Right lobe of liver (tissue), 6 donors: ENCODE data around the gene PTGDS. TPM values are rescaled to one million over a fixed set of nuclear protein-coding genes. Genes with fewer than 3 reads are reported as not detected.

Experiments used
- ATAC-seq, 4 donors: fragments of 200-7000 bp; cut with Tn5 transposase; one replicate each; pipeline ENCODE4 v1.9.1; 2020; ENCODE audit warnings: mild to moderate bottlenecking in 4 of 4, moderate library complexity in 4 of 4
- DNase-seq, 3 donors: peaks; one replicate each; pipeline ENCODE4 v3.0.0-alpha.2; 2020
- H3K27ac ChIP-seq, 3 donors: fragments of 200-600 bp; one replicate each; pipeline ENCODE4 v1.8.0; 2022
- H3K27me3 ChIP-seq, 2 donors: fragments of 200-600 bp; one replicate each; pipeline ENCODE4 v1.8.0; 2022
- H3K36me3 ChIP-seq, 4 donors: fragments of 200-600 bp; sonication (generic) in 1 of 4; one replicate each; pipeline versions ENCODE4 v1.5.1 to v1.8.0; 2017 to 2022; ENCODE audit warnings: control low read depth in 1 of 4
- H3K4me1 ChIP-seq, 4 donors: fragments of 200-600 bp; sonication (generic) in 1 of 4; one replicate each; pipeline versions ENCODE4 v1.5.1 to v1.8.0; 2017 to 2022; ENCODE audit warnings: control low read depth in 1 of 4
- H3K4me3 ChIP-seq, 3 donors: fragments of 200-600 bp; one replicate each; pipeline ENCODE4 v1.8.0; 2022
- H3K9me3 ChIP-seq, 4 donors: fragments of 200-600 bp; sonication (generic) in 1 of 4; one replicate each; pipeline versions ENCODE4 v1.5.1 to v1.8.0; 2017 to 2022; ENCODE audit warnings: control low read depth in 1 of 4
- POLR2A ChIP-seq: fragments of 450-650 bp; IDR thresholded peaks from one replicate; pipeline ENCODE4 v1.6.1; 2017; ENCODE audit warnings: antibody characterized with exemption, mild to moderate bottlenecking
- WGBS: methylation state at CpG from one replicate; pipeline ENCODE4 v1.1.6; 2018; ENCODE audit warnings: low coverage, low lambda C conversion rate; ENCODE audit not compliant: insufficient coverage; ENCODE audit errors: missing lambda C conversion rate; 5-methylcytosine and 5-hydroxymethylcytosine counted together
- intact Hi-C, 2 donors: fragments of 100-400 bp; cut with DNase I; formaldehyde crosslinking; loops; one replicate each; pipeline versions ENCODE4 v1.11.2 to v1.14.1; 2022
- total RNA-seq, 6 experiments: library from RNA; depleted of rRNA in 2 of 6; stranded (reverse); fragments of >200 nt in 2 of 6; fragmentation: NEBNext Ultra II Directional in 3 of 6; extraction: Animal tissue kit (Norgen Biotek cat#: 25700) in 3 of 6; gene quantifications; one replicate each; pipeline versions ENCODE4 v1.1.0 to v1.2.4, GENCODE V29; 2016 to 2023
- TF ChIP-seq, protein P1 (sequence below), 4 donors: fragments of 200-600 bp in 3 of 4; fragments of 450-650 bp in 1 of 4; IDR thresholded peaks; one replicate each; pipeline versions ENCODE4 v1.5.1 to v1.8.0; 2016 to 2022; ENCODE audit warnings: antibody characterized with exemption in 4 of 4, mild to moderate bottlenecking in 2 of 4
- donor health status: DM: no; HTN: yes; CAD: no.
- donor health status: DM: no; HTN: no; CAD: no.
- donor health status: DM: no; HTN: no; CAD: no.
- donor health status: DM: no; HTN: yes; CAD: no.
- donor health status: DM: no; HTN: yes; CAD: no.

PTGDS gene
- total RNA-seq, 6 experiments from 2014 or later, result 4.3 to 21.9 (median 6.0) TPM

DNA sequence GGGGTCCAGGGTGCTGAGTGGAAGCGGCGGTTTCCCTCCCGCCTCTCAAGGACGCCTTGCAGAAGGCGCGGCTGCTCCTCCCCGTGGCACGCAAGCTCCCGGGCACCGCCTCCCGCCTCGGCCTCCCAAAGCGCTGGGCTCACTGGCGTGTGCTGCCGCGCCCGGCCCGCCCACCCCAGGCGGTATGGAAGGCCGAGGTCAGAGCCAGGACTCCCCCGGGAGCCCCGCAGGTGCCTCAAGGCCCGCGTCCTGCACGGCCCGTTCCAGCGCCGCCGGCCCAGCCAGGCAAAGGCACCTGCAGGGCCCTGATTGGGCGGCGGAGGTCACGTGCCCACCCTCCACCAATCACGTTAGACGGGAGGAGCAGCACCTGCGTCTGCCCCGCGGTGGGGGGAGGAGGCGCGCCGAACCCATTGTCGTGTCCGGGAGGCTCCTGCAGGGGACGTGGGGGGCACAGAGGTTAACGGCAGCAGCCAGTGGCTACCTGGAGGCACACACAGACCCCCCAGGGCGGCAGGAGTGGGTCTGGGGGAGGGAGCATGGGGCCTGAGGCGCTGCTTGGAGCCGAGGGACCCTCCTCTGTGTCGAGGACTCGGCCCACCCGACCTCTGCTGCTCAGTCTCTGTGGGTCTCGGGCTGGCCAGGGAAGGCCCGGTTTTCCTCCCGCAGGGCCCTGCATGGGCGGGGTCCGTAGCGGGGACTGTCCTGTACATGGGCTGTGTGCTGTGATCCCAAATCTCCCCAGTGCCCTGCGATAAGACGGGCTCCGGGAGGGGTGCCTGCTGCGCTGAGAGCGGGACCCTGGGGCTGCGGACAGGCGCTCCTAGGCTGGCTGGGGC, 27.3 kb upstream of the PTGDS start:
- H3K36me3 ChIP-seq, result no peaks in the 10 kb centered on the region
- no peaks in the 10 kb centered on the region for H3K27me3 ChIP-seq
- DNase-seq, result peak; percentile 98 to 99 (median 99)
- H3K4me1 ChIP-seq, result peaks cover 0 to 22% (median 10%) of the 10 kb centered on the region in 4 donors
- H3K4me3 ChIP-seq, result peak overlapping the region; percentile 75 to 94 (median 78)
- ATAC-seq, result peak; percentile 67 to 83 (median 72)
- no peaks in the 10 kb centered on the region for H3K9me3 ChIP-seq
- intact Hi-C loops, result loop anchor here (5.0 to 10.0 kb wide), 3 partner anchors 65 to 85 kb away; partner anchors contain the start of genes FUT7 (in 2 of the 2) and TRAF2 (in 1 of the 2)
- WGBS, result no CpG with 5 or more reads among the region's 63 CpGs
- TF ChIP-seq POLR2A, result peak; percentile 89
- TF ChIP-seq, protein P1, sequence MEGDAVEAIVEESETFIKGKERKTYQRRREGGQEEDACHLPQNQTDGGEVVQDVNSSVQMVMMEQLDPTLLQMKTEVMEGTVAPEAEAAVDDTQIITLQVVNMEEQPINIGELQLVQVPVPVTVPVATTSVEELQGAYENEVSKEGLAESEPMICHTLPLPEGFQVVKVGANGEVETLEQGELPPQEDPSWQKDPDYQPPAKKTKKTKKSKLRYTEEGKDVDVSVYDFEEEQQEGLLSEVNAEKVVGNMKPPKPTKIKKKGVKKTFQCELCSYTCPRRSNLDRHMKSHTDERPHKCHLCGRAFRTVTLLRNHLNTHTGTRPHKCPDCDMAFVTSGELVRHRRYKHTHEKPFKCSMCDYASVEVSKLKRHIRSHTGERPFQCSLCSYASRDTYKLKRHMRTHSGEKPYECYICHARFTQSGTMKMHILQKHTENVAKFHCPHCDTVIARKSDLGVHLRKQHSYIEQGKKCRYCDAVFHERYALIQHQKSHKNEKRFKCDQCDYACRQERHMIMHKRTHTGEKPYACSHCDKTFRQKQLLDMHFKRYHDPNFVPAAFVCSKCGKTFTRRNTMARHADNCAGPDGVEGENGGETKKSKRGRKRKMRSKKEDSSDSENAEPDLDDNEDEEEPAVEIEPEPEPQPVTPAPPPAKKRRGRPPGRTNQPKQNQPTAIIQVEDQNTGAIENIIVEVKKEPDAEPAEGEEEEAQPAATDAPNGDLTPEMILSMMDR (IDR thresholded peaks at IDR 0.05), result peak in 1 of 4 donors; percentile 35
- H3K27ac ChIP-seq, result peak overlapping the region; percentile 86 to 98 (median 89)

DNA sequence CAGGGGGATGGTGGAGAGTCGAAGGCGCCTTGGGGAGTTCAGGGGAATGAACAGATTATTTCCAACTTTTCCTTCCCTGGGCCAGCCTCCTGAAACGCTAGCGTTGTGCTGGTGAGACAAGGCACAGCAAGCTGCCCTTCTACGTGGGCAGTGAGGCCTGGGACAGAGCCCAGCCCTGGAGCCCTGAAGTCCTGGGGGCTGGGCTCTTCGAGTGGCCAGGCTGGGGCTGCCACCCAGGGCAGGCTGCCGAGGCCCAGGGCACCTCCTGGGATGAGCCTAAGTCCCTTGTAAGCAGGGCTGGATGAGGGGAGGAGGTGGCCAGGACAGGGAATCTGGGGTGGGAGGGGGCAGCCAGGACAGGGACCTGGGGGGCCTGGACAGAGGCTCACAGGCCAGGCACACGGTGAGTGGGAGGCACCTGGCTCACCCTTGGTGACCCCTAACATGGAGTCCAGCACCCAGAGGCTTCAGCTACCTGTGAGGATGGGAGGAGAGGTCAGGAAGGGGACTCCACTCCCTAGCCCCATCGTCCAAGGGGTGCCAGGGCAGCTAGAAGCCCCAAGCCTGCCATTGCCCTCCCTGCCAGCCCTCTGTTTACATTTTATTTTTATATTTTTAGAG, 26.5 kb upstream of the PTGDS start:
- H3K27ac ChIP-seq, result peak overlapping the region; percentile 86 to 98 (median 88)
- peaks cover 0 to 22% (median 10%) of the 10 kb centered on the region in 4 donors for H3K4me1 ChIP-seq
- ATAC-seq, result peak in 3 of 4 donors; percentile 2 to 37 (median 4)

GRCh38 chr9:136951541-136952320, 25.6 kb upstream of the PTGDS start, which contains the start of gene LCN12:
Gene LCN12, plus strand, starts transcription at chr9:136952273. Its CDS starts 55 bp downstream, at chr9:136952328.
- H3K27ac ChIP-seq, result peak within 1 kb of the TSS in 2 of 3 donors; percentile 86 to 98
- H3K36me3 ChIP-seq, result no peaks in the 10 kb centered on the region
- WGBS, result 100% methylated on average over 4 of the region's 14 CpGs

More for the DNA sequence above, 26.5 kb upstream of the PTGDS start:
- Histone ChIP-seq H3K9me3 (no peaks in the 10 kb centered on the region), H3K4me3 (peak overlapping the region; percentile 75 to 94 (median 78)), H3K27me3 (no peaks in the 10 kb centered on the region), H3K36me3 (no peaks in the 10 kb centered on the region)
- TF ChIP-seq POLR2A, result no peak
- TF ChIP-seq, protein P1 (IDR thresholded peaks at IDR 0.05), result no peak
- WGBS, result 28% methylated on average over 3 of the region's 9 CpGs
- intact Hi-C loops, result loop anchor here in 1 of 2 donors (5.0 kb wide), 1 partner anchor 82 kb away; the partner anchor contains the start of gene FUT7
- DNase-seq, result peak in 2 of 3 donors; percentile 72 to 87

More at GRCh38 chr9:136951541-136952320, 25.6 kb upstream of the PTGDS start, which contains the start of gene LCN12:
- Histone ChIP-seq H3K4me1 (peaks cover 0 to 22% (median 10%) of the 10 kb centered on the region in 4 donors), H3K27me3 (no peaks in the 10 kb centered on the region), H3K9me3 (no peaks in the 10 kb centered on the region), H3K4me3 (no peak within 1 kb of the TSS)
- intact Hi-C loops, result loop anchor here in 1 of 2 donors (5.0 kb wide), 1 partner anchor 81 kb away; the partner anchor contains the start of gene FUT7
- DNase-seq, result peak in 1 of 3 donors; percentile 27
- ATAC-seq, result no peak
- TF ChIP-seq, protein P1 (IDR thresholded peaks at IDR 0.05), result no peak
- no peak for TF ChIP-seq POLR2A
